Tongue (tissue), 2 donors: Measurements from ENCODE around the gene PRICKLE3. TPM values are rescaled to one million over a fixed set of nuclear protein-coding genes. Genes with fewer than 3 reads are reported as not detected.
A peak's percentile ranks its signal among the peaks of the same experiment; 100 is the strongest.

ENCODE experiments used
- DNase-seq: peaks from one replicate; pipeline ENCODE4 v3.0.0-alpha.2; 2015
- total RNA-seq: library from RNA; depleted of rRNA; stranded (reverse); fragments of >200 nt; gene quantifications from one replicate; pipeline ENCODE4 v1.2.3, GENCODE V29; 2014

PRICKLE3 gene
- total RNA-seq, 1 donor from 2014 or later, result 7.7 TPM

- DNase-seq, result no peak
Measured at GRCh38 chrX:49206543-49206942, 20.4 kb upstream of the PRICKLE3 start.

DNA sequence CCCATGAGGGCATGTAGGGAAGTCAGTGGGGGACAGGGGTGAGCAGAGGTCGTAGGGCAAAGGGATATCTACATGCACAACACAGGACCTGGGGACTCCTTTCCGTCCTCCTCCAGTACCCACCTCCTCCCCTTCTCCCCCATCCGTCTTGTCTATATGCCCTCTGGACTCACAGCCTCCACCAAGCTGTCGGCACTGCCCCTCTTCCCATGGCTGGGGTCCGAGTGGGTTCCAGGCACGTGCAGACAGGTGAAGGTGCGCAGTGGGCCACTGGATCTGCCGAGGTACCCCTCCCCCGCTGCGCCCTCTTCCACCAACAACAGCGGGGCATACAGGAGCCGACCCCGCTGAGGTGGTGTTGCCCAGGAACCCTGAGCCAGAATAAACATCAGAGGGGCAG lies 19.3 kb upstream of the PRICKLE3 start:
- no peak for DNase-seq

DNA sequence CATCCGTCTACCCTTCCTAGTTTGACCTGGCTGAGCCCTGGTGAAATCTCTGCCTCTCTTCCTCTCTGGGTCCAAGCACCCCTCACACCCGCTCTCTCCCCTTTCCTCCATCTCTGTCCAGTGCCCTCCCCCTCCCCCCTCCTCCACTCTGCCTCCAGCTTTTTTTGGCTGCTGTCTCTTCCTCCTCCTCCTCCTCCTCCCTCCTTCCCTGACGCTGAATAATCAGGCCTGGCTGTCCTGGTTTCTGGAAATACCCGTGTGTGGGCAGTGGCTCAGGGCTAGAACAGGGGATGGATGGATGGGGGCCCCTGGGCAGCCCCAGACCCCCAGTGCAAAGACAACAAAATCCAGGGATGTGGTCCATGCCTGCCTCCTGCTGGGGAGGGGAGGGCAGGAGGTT lies 18.5 kb upstream of the PRICKLE3 start:
- no peak for DNase-seq

DNA sequence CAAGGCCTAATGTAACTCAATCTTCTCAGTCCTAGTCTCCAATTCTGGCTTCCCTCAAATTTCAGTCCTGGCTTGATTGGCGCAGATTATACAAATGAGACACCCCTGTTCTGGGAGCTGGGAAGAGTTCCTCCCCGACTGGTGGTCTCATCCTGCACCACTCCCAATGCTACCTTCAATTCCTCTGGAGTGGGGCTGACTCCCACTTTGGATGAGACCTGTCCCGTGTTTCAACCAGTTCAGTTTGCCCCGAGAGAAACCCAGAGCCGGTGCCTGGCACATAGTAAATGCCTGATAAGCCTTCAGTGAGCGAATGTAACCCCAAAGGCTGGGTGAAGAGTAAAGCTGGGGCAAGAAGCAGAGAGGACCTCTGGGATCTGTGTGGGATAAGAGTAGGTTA lies 17.8 kb upstream of the PRICKLE3 start:
- no peak for DNase-seq

- no peak for DNase-seq
Measured at GRCh38 chrX:49203536-49203935, 17.4 kb upstream of the PRICKLE3 start.

DNA sequence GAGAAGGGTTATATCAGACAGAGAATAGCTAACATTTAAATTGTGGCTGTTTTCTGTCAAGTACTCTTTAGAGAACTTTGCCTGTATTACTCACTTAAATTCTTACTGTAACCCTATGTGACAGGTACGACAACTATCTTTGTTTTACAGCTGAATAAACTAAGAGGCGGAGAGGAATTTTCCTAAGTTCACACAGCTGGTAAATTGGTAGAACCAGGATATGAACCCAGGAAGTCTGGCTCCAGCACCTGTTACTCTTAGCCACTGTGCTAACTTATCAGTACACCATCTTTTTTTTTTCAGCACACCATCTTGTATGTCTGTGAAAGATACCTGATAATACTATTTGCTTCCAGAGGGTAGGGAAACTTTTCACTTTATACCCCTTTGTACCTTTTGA lies 15.8 kb upstream of the PRICKLE3 start:
- no peak for DNase-seq

DNA sequence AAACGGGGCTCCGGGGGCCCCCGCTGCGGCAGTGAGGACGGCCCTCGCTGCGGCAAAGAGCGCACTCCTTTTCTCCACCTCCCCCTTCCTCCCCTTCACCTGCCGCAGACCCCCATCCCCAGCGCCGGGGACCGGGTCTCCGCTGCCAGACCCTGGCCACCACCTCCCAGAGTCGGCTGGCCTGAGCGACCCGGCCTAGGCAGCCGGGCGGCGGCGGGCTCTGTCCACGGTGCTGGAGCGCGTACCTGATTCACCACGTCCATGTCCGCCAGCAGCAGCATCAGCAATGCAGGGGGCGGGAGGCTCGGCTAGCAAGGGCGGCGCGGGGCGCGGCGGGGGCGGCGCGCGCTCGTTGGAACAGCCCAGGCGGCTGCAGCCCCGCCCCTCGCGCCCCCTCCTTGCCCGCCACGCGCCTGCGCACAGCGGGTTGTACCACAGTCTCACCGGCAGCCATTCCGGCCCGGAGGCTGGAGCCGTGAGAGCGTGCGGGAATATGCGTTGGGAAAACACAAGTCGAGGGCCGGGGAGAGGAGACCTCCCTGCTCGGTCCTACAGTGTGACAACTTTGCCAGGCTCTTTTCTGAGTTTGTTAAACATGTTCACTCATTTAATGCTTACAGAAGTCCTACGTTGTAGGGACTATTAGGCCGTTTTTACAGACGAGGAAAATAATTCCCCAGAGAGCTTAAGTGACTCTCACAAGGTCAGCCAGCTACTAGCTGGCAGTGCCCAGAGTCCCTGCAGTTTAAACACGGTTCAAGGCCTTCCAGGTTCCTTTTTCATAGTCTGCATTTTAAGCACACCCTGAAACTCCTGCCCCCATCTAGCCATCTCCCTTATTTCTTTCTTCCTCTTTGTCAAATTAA lies 14.0 kb upstream of the PRICKLE3 start, which contains the start of gene SYP:
Gene SYP (minus strand): TSS at position 288 of the 866 bp plus-strand sequence. CDS start 7 bp downstream, at position 281.
- peak; percentile 90 for DNase-seq

DNA sequence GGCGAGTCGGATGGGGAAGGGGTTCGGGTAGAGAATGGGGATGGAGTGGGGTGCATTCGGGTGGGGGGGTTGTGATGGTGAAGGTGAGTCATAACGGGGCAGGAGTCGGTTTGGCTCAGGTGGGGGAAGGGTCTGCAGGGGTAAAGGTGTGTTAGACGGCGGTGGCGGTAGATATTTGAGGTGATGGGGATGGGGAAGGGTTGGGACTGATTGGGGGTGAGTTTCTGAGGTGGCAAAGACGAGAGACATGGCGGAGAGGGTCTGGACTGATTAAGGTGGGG lies 13.1 kb upstream of the PRICKLE3 start:
- no peak for DNase-seq

DNA sequence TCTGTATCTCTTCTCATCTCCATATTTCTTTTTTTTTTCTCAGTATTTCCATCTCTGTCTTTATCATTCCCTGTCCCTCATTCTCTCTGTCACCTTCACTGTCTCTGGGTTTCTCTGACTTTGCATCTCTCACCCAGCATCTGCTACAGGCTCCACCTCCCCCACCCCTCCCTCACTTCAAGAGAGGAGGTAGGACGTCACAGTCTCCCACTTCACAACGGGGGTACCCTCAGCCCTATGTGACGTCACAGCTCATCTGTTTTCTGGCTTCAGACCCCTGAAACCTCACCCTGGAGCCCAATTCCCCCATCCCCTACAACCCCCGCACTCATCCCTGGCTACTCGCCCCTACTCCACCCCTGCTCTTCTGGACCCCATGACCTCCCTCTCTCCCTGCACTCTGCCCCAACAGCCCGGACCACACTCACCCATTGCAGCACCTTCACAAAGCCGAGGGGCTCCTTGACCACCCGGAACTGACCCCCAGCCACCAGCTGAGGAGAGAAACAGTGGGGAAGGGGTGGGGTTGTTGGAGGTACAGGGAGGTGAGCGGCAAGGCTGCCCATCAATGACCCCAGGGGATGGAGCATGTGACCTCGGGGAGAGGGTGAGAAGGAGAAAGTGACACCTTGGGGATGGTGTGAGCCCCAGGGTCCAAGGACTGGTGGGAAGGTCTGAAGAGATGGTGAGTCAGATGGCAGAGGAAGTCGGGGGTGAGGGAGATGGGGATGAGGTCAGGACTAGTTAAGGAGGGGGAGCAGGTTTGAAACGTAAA lies 12.6 kb upstream of the PRICKLE3 start:
- no peak for DNase-seq

- no peak for DNase-seq
Measured at GRCh38 chrX:49197543-49198087, 11.4 kb upstream of the PRICKLE3 start.

GRCh38 chrX:49193542-49193964 lies 7.4 kb upstream of the PRICKLE3 start:
- DNase-seq, result no peak

DNA sequence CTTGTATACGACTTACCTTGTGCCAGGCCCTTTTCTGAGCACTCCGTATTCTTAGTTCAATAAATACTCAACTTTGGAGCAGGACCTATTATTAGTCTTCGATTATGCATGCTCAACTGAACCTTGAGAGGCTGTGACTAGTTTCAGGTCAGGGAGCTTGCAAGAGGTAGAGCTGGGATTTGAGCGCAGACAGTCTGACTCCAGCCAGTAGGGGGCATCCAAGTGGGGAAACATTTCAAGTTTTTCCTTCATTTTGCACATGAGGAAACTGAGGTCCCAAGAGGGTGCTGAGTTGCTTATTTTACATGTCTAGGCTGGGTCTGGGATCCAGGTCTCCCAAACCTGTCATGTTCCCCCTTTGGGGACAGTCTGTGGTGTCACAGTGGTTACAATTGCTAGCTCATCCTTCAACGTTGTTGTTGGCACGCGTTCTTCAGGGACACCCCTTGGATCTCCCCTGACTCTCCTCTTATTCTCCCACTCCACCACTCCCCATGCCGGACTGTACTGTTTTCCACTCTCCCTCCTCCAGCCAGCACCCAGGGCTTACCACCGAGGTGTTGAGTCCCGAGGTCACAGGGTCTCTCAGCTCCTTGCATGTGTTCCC lies 6.7 kb upstream of the PRICKLE3 start:
- DNase-seq, result no peak

- no peak for DNase-seq
Measured at GRCh38 chrX:49191574-49192011, 5.4 kb upstream of the PRICKLE3 start.

- DNase-seq, result peak; percentile 98
Measured at GRCh38 chrX:49190821-49191573, 4.8 kb upstream of the PRICKLE3 start.

DNA sequence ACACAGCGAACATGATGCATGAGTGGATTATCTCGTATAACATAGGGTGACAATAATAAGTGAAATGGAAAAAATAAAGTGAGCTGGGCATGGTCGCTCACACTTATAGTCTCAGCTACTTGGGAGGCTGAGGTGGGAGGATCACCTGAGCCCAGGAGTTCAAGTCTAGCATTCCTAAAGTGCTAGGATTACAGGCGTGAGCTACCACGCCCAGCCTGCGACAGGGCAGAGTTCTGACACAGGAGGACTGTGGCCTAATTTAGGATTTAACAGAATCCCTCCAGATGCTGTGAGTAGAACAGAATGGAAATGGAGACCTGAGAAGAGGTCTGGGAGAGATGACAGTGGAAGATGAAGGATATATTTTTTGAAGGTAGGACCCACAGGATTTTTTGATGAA lies 3.4 kb upstream of the PRICKLE3 start:
- DNase-seq, result no peak

- DNase-seq, result no peak
Measured at GRCh38 chrX:49188468-49189076, 2.4 kb upstream of the PRICKLE3 start.

- DNase-seq, result no peak
Measured at GRCh38 chrX:49187526-49187925, 1.4 kb upstream of the PRICKLE3 start.

- DNase-seq, result no peak
Measured at GRCh38 chrX:49187028-49187394, 838 bp upstream of the PRICKLE3 start.

DNA sequence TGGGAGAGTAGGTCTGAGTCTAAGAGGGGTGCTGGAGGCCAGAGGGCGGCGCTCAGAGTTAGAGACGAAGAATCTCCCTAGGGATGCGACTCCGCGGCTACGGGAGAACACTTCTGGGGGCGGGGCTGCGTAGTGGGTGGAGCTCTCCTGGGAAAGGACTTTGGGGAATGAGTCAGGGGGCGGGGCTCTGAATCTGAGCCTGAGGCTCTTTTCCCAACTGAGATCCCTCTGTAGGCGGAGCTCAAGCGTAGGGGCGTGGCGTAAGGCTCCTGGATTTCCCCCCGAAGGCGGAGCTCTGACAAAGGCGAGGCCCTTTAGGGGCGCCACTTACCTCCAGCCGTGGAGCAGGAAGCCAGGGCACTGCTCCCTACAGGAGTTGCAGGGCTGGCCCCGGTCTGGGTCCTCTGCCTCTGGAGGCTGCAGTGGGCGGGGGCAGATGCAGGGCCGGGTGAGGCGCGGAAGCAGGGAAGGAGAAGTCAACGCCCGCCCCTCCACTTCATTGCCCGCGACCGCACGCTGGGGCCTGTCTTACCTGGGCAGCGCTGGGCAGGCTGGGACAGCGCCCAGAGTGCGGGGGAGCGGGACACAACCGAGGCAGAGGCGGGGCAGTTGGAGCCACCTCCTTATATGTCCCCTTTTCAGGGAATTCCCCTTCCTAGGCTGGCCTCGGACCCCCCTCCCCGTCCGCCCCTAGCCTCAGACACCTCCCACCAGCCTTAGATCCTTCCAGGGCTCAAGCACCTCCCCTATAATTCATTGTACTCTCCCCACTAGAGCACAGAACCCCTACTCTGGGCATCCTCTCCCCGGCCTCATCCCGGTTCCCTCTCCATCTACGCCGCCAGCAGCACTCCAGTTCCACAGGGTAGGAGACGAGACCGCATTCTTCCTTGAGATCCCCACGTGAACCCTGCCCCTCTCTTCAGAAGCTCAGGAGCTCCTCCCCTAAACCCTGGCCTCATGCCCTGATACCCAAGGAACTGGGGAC lies 1.6 kb downstream of the PRICKLE3 start:
- peak; percentile 80 for DNase-seq

- DNase-seq, result no peak
Measured at GRCh38 chrX:49183701-49184281, 2.4 kb downstream of the PRICKLE3 start.
